Activated CD8-positive, alpha-beta T cell treated with anti-CD3 and anti-CD28 coated beads for 36 hours (primary cell): ENCODE data around the gene PCP4. TPM values are rescaled to one million over a fixed set of nuclear protein-coding genes. Genes with fewer than 3 reads are reported as not detected.

Experiments
- ATAC-seq: fragments of 200-7000 bp; cut with Tn5 transposase; one replicate; pipeline ENCODE4 v1.10.0; 2021; ENCODE audit warnings: mild to moderate bottlenecking, moderate library complexity
- CTCF ChIA-PET: fragments of 350-600 bp; sonication (Branson Sonifier 250); formaldehyde crosslinking; loops from one replicate; lab custom pipeline; 2021; ENCODE audit warnings: antibody characterized with exemption; lab: Charles Lee
- POLR2A ChIA-PET: fragments of 350-600 bp; sonication (Branson Sonifier 250); formaldehyde crosslinking; loops from one replicate; lab custom pipeline; 2021; ENCODE audit warnings: antibody characterized with exemption; lab: Charles Lee
- DNase-seq: peaks from one replicate; pipeline ENCODE4 v3.0.0-alpha.2; 2020
- H3K27ac Mint-ChIP-seq: one replicate; pipeline ENCODE4 v1.8.0; 2021; ENCODE audit warnings: mild to moderate bottlenecking, mixed read lengths
- H3K27me3 Mint-ChIP-seq: one replicate; pipeline ENCODE4 v1.8.0; 2021; ENCODE audit warnings: mixed read lengths
- H3K36me3 Mint-ChIP-seq: one replicate; pipeline ENCODE4 v1.8.0; 2021; ENCODE audit warnings: low read depth, mixed read lengths
- H3K4me1 Mint-ChIP-seq: one replicate; pipeline ENCODE4 v1.8.0; 2021; ENCODE audit warnings: low read depth, mixed read lengths
- H3K4me3 Mint-ChIP-seq: one replicate; pipeline ENCODE4 v1.8.0; 2021; ENCODE audit warnings: mild to moderate bottlenecking, moderate library complexity, mixed read lengths
- H3K9me3 Mint-ChIP-seq: one replicate; pipeline ENCODE4 v1.8.0; 2021; ENCODE audit warnings: mixed read lengths
- intact Hi-C: fragments of 100-400 bp; cut with micrococcal nuclease; formaldehyde crosslinking; loops from one replicate; pipeline ENCODE4 v1.10.0; 2022
- total RNA-seq, 2 experiments: library from RNA; stranded (reverse); gene quantifications; one replicate each; pipeline ENCODE4 v1.2.3, GENCODE V29; 2021
- TF ChIP-seq, protein P1 (sequence below): fragments of 200-600 bp; IDR thresholded peaks from one replicate; pipeline ENCODE4 v1.8.0; 2022; ENCODE audit warnings: antibody characterized with exemption, mild to moderate bottlenecking

PCP4 gene
- total RNA-seq, 2 experiments from 2014 or later: not detected

DNA sequence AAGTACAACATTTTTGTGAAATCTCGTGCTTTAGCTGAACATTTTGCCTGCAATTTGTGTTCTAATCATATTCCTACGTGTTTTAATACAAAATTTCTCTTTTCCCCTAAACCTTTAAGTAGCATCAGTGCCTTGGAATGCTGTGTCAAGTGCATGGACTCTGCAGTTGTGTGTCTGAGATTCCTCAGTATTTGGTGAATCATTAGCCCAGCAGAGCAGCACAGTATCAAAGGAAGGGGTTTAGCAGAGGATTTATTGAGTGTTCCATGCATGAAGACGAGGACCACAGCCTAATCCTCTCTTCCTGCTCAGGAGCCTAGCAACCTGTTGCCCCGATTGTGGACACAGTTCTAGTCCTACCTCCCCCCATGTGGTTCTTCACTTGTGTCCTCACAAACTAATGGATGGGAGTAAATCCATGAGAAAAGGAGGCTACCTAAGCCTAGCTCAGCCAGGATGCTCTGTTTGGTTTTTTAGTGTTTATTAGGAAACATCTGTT is 29.3 kb upstream of the PCP4 start:
- DNase-seq: no peak
- H3K9me3 Mint-ChIP-seq: no peaks in the 10 kb centered on the region
- TF ChIP-seq, protein P1, sequence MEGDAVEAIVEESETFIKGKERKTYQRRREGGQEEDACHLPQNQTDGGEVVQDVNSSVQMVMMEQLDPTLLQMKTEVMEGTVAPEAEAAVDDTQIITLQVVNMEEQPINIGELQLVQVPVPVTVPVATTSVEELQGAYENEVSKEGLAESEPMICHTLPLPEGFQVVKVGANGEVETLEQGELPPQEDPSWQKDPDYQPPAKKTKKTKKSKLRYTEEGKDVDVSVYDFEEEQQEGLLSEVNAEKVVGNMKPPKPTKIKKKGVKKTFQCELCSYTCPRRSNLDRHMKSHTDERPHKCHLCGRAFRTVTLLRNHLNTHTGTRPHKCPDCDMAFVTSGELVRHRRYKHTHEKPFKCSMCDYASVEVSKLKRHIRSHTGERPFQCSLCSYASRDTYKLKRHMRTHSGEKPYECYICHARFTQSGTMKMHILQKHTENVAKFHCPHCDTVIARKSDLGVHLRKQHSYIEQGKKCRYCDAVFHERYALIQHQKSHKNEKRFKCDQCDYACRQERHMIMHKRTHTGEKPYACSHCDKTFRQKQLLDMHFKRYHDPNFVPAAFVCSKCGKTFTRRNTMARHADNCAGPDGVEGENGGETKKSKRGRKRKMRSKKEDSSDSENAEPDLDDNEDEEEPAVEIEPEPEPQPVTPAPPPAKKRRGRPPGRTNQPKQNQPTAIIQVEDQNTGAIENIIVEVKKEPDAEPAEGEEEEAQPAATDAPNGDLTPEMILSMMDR: no peak
- ChIA-PET POLR2A (no interaction called here), CTCF (no interaction called here)
- no peak for ATAC-seq
- H3K36me3 Mint-ChIP-seq: no peaks in the 10 kb centered on the region
- no peak overlapping the region for H3K4me3 Mint-ChIP-seq
- H3K27ac Mint-ChIP-seq: no peak overlapping the region
- no peaks in the 10 kb centered on the region for H3K27me3 Mint-ChIP-seq
- no peaks in the 10 kb centered on the region for H3K4me1 Mint-ChIP-seq
- intact Hi-C loops: no loop called here

DNA sequence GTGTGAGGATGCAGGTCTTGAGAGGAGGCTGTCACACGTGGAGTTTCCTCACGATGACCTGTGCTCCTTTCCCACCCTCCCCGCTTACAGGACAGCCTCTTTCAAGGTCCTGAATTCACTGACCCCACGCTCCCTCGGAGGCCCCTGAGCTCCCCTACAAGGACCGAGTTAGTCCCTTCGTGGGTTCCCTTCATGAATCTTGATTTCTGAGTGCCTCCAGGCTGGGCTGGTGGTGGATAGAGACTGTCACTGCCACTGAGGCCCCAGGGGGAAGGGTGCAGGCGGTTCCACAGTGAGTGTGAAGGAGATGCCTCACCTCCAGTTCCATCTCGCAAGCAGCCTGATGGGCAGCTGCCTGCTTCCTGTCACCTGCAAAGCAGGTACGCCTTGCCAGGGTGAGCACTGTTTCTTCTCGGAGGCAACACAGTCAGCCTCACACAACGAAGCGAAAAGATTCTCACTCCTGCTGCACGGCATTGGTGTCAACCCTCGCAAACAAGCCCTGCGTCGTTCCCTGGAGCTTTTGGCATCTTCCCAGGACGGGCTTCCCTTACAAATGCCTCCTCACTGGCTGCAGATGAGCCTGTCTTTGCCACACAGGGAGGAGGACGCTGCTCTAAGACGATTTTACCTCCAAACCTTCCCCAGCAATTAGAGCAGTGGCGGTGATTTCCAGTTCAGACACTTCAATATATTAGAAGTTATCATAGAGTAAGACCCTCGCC is 26.7 kb upstream of the PCP4 start:
- Mint-ChIP-seq H3K36me3 (no peaks in the 10 kb centered on the region), H3K4me1 (no peaks in the 10 kb centered on the region), H3K27me3 (no peaks in the 10 kb centered on the region), H3K9me3 (no peaks in the 10 kb centered on the region), H3K27ac (no peak overlapping the region), H3K4me3 (no peak overlapping the region)
- ChIA-PET POLR2A (no interaction called here), CTCF (no interaction called here)
- intact Hi-C loops: no loop called here
- DNase-seq (no peak), ATAC-seq (no peak)
- TF ChIP-seq, protein P1: no peak

DNA sequence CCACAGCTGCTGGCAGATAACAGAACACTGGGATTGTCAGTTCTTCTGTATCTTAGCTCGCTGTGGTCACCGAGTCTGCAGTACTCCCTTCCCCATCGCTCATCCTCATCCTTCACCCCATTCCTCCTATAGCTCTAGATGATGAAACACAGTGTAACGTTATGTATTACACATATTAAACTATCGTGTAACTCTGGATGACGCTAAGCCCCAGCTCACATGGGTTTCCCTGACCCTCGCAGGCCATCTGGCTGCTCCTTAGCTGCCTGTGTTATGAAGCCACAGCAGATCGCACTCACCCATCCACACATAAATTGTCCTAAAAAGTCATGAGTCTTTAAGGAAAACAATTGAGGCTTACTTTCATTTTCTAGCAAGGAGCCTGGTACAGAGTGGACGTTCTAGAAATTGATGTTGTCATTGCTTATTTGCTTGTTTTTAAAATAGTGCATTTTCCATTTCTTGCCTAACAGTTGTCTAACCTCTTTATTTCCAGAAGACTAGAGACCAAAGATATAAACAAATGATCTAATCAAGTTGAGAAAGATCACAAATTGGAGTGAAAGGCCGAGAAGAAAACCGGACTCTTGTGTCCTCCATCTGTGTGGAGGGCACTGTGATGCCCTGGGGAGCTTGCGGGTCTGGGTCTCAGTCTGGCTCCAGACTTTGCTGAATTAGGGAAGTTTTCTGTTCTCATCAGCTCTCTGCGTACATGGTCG is 24.3 kb upstream of the PCP4 start:
- POLR2A ChIA-PET: no interaction called here
- no peak overlapping the region for H3K4me3 Mint-ChIP-seq
- TF ChIP-seq, protein P1: no peak
- H3K36me3 Mint-ChIP-seq: no peaks in the 10 kb centered on the region
- no peaks in the 10 kb centered on the region for H3K9me3 Mint-ChIP-seq
- CTCF ChIA-PET: no interaction called here
- no peak for DNase-seq
- H3K27ac Mint-ChIP-seq: no peak overlapping the region
- no peak for ATAC-seq
- intact Hi-C loops: no loop called here
- H3K4me1 Mint-ChIP-seq: no peaks in the 10 kb centered on the region
- no peaks in the 10 kb centered on the region for H3K27me3 Mint-ChIP-seq

DNA sequence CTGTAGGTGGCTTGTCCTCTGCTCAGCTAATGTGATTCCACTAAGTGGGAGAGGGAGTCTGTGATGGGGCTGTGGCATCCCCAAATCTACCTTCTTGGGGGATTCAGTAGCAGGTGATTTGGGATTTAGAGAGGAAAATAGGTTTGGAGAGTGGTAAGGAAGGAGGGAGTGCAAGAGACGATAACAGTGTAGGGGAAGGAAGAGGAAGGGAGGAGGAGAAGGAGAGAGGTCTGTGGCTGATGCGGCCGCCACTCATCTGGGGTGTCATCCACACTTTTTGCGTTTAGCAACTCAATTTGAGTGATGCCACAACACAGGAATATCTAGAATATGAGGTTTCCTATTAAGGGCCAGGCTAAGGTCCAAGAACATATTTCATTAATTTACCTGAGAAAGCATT is 23.8 kb upstream of the PCP4 start:
- no peak for DNase-seq
- ATAC-seq: no peak
- no peaks in the 10 kb centered on the region for H3K36me3 Mint-ChIP-seq
- no peaks in the 10 kb centered on the region for H3K27me3 Mint-ChIP-seq
- no peak overlapping the region for H3K4me3 Mint-ChIP-seq
- ChIA-PET POLR2A (no interaction called here), CTCF (no interaction called here)
- H3K9me3 Mint-ChIP-seq: no peaks in the 10 kb centered on the region
- no peaks in the 10 kb centered on the region for H3K4me1 Mint-ChIP-seq
- TF ChIP-seq, protein P1: no peak
- H3K27ac Mint-ChIP-seq: no peak overlapping the region
- intact Hi-C loops: no loop called here

DNA sequence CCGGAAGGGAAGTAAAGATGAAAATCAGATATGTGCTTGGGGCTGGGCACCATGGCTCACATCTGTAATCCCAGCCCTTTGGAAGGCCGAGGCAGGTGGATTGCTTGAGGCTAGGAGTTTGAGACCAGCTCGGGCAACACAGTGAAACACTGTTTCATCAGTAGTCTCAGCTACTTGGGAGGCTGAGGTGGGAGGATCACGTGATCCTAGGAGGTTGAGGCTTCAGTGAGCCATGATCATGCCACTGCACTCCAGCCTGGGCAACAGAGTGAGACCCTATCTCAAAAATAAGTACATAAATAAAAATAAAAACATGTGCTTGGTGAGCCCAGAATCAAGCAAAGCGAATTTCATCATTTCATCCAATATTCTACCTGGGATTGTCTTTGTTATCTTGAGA is 23.3 kb upstream of the PCP4 start:
- no peaks in the 10 kb centered on the region for H3K36me3 Mint-ChIP-seq
- TF ChIP-seq, protein P1: no peak
- no peaks in the 10 kb centered on the region for H3K27me3 Mint-ChIP-seq
- ChIA-PET CTCF (no interaction called here), POLR2A (no interaction called here)
- H3K9me3 Mint-ChIP-seq: no peaks in the 10 kb centered on the region
- ATAC-seq (no peak), DNase-seq (no peak)
- H3K4me3 Mint-ChIP-seq: no peak overlapping the region
- no peak overlapping the region for H3K27ac Mint-ChIP-seq
- intact Hi-C loops: no loop called here
- no peaks in the 10 kb centered on the region for H3K4me1 Mint-ChIP-seq
